Testis (tissue), 2 donors: ENCODE results near the gene GPR63.

ENCODE experiments used
- POLR2A ChIP-seq: fragments of 450-650 bp; IDR thresholded peaks from one replicate; pipeline ENCODE4 v1.6.1; 2017; ENCODE audit warnings: antibody characterized with exemption, mild to moderate bottlenecking, moderate library complexity
- TF ChIP-seq, protein P1 (sequence below), 3 experiments: fragments of 450-650 bp in 2 of 3; fragments of 200-600 bp in 1 of 3; sonication (generic) in 1 of 3; IDR thresholded peaks; one replicate each; pipeline ENCODE4 v1.5.1; 2016 to 2019; ENCODE audit warnings: antibody characterized with exemption in 3 of 3, mild to moderate bottlenecking in 2 of 3, moderate library complexity in 1 of 3

DNA sequence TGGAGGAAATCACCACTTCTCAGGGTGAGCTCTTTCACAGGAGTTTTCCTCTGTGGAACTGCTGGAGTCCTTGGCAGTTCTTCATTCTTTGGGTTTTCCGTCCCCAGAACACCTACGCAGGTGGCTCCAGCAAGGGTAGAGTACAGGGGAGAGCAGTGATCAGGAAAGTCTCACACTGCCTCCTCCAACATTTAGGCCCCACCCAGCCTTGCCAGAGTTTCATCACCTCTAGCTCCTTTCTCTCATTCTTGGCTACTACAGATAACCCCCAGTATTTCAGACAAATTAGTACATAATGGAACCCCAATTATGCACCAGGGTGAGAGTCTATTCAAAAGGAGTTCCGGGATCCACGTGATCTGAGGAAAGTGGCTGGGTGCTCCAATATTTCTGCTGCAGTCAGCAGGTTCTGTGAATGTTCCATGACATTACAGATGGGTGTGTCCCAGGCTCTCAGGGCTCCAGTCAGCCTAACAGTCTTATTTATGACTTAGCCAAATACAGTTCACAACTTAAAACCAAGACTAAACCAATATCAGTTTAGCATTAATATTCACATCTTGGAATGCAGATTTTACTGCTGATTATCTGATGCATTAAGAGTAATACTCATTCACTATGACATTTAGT is 44.6 kb downstream of the GPR63 start:
- TF ChIP-seq, protein P1, sequence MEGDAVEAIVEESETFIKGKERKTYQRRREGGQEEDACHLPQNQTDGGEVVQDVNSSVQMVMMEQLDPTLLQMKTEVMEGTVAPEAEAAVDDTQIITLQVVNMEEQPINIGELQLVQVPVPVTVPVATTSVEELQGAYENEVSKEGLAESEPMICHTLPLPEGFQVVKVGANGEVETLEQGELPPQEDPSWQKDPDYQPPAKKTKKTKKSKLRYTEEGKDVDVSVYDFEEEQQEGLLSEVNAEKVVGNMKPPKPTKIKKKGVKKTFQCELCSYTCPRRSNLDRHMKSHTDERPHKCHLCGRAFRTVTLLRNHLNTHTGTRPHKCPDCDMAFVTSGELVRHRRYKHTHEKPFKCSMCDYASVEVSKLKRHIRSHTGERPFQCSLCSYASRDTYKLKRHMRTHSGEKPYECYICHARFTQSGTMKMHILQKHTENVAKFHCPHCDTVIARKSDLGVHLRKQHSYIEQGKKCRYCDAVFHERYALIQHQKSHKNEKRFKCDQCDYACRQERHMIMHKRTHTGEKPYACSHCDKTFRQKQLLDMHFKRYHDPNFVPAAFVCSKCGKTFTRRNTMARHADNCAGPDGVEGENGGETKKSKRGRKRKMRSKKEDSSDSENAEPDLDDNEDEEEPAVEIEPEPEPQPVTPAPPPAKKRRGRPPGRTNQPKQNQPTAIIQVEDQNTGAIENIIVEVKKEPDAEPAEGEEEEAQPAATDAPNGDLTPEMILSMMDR (IDR thresholded peaks at IDR 0.05), result no peak
- no peak for TF ChIP-seq POLR2A
